COR-L47 (cell line): Measurements from ENCODE around the gene FGG.
A peak's percentile ranks its signal among the peaks of the same experiment; 100 is the strongest.

Experiments used
- DNase-seq: peaks from one replicate; lab custom pipeline; 2025; lab: John Stamatoyannopoulos, UW

The FGG gene

GRCh38 chr4:154612472-154613414, at the start of gene FGG:
Gene FGG, minus strand, starts transcription at chr4:154612656. Its CDS starts 47 bp downstream, at chr4:154612609.
- no peak for DNase-seq

- no peak for DNase-seq
These were observed 47.6 kb upstream of the FGG start for GRCh38 chr4:154660052-154660451.

- DNase-seq: no peak
These were observed 46.4 kb upstream of the FGG start for GRCh38 chr4:154658680-154659405.

GRCh38 chr4:154643493-154643892, 31.0 kb upstream of the FGG start:
- no peak for DNase-seq

- DNase-seq: no peak
These were observed 30.0 kb upstream of the FGG start for GRCh38 chr4:154642373-154643009.

GRCh38 chr4:154640999-154641398, 28.5 kb upstream of the FGG start:
- DNase-seq: no peak

GRCh38 chr4:154634058-154634457, 21.6 kb upstream of the FGG start:
- DNase-seq: no peak

- DNase-seq: no peak
These were observed 19.4 kb upstream of the FGG start for GRCh38 chr4:154631828-154632227.

- DNase-seq: no peak
These were observed 17.9 kb upstream of the FGG start for GRCh38 chr4:154630324-154630723.

GRCh38 chr4:154626793-154627484, 14.5 kb upstream of the FGG start:
- DNase-seq: peak; percentile 34

- no peak for DNase-seq
These were observed 13.5 kb upstream of the FGG start for GRCh38 chr4:154625971-154626370.

GRCh38 chr4:154623995-154624394, 11.5 kb upstream of the FGG start:
- DNase-seq: no peak

- no peak for DNase-seq
These were observed 11.0 kb upstream of the FGG start for GRCh38 chr4:154623436-154623835.

GRCh38 chr4:154622598-154622997, 10.1 kb upstream of the FGG start:
- peak; percentile 39 for DNase-seq

- DNase-seq: no peak
These were observed 7.7 kb upstream of the FGG start for GRCh38 chr4:154620111-154620510.

- DNase-seq: peak; percentile 58
These were observed 6.4 kb upstream of the FGG start for GRCh38 chr4:154618708-154619315.

- no peak for DNase-seq
These were observed 5.4 kb upstream of the FGG start for GRCh38 chr4:154617820-154618317.

- DNase-seq: no peak
These were observed 4.3 kb upstream of the FGG start for GRCh38 chr4:154616731-154617130.

GRCh38 chr4:154616287-154616686, 3.8 kb upstream of the FGG start:
- DNase-seq: no peak

GRCh38 chr4:154615211-154615610, 2.8 kb upstream of the FGG start:
- no peak for DNase-seq

GRCh38 chr4:154614306-154614705, 1.9 kb upstream of the FGG start:
- DNase-seq: no peak
